HPDE6-E6E7 (cell line): ENCODE measurements around the gene BEGAIN.

ENCODE experiments used
- DNase-seq: peaks from one replicate; pipeline ENCODE4 v3.0.0; 2011; ENCODE audit warnings: missing footprints; ENCODE audit errors: extremely low spot score

Gene BEGAIN

DNA sequence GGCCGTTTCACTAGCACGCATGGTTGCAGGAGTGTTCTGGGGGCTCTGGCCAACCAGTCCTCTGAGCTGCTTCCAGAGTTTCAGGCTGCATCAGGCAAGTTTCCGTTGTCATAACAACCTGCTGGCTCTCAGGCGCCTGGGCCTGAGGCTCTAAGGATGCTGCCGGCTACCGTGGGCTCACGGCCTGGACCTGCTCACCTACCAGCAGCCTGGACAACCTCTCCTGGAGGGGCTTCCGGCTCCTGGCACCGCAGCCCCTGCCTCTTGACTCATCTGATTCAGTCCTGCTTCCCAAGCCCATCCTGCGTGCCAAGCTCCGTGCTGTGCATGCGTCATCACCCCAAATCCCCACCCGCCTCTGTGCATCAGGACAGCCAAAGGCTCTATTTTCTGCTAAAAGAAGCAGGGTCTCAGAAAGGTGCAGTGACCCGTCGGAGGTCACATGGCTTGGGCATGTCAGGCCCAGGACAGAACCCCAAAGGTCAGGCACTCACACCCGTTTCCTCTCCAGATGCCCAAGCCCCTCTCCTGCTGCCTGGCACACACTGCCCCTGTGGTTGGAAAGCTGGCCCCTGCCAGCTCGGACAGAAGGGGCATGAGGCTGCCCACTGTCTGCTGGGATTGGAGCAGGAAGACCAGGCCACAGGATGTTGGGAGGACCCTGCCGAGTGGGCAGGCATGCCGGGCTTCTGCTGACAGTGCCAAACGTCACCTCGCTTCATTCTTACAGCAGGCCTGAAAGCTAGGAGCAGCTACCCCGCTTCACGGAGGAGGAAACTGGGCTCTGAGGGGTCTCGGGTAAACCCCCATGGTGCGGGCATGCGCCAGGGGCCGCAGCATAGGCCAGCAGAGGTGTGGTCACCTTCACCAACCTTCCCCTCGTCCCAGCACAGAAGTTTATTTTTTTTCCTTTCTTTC is 5.7 kb downstream of the BEGAIN start:
- DNase-seq = no peak

DNA sequence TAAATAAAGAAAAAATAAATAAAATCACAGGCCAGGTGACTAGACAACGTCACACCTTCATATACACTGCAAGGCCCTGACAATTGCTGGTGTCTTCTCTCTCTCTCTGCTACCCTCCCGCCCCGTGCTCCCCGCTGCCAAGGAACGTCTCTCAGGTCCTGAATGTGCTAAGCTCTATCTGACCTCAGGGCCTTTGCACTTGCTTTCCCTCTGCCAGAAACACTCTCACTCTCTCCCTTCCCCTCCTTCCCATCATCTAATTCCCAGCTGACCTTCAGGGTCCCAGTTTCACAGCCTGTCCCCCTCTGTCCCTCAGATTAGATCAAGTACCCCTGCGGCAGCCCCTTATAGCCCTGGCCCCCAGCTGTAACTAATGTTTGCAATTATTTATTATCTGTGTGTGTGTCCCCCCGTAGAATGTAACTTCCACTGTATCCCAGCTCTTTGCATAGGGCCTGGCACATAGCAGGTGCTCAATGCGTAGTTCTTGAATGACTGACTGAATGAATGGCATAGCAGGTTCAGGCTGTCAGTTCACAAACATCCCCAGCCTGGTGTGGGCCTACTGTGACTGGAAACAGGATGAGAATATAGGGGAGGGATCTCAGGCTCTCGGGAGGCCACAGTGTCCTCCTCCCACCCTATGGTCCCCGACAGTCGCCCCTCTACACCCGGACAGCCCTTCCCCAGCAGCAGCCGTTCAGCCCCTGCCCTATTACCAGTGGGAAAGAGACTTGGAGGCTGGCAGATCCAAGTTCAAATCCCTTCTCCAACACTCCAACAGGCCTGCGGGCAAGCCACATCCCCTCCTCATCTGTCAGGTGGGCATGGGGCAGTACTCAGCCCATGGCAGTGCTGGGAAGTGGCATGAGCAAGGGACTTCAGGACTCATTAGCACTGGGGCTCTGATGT is 6.6 kb downstream of the BEGAIN start:
- no peak for DNase-seq

DNA sequence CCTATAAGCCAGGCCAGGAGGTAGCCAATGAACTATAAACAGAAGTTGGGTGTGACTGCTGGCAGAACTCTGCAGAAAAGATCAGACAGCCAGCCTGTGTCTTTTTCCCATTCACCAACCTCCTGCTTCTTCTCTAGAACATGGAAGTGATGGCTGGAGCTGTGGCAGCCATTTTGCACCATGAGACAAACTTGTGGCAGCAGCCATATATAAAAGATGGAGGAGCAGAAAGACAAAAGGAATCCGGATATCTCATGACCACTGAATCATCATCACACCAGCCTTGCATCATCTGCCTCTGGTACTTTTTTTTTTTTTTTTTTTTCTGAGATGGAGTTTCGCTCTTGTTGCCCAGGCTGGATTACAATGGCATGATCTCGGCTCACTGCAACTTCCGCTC is 8.7 kb downstream of the BEGAIN start:
- no peak for DNase-seq

DNA sequence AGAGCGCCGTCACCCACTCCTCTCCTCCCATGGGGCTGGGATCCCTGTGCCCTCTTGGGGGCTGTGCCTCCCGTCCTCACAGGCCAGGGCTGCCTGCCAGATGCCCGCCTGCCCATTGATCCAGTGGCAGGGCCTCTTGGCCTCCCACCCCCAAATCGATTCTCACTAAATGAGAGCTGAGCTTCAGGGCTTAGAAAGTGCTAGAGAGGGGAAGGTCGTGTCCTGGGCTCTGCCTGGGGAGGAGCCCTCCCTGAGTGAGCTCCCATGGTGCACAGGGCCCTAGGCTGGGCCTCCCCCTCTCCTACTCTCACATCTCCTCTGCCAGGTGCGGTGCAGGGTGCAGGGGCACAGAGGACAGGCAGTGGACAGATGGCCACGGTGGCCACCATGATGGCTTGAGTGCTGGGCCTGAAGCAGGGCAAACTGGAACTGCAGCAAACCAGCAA is 9.2 kb downstream of the BEGAIN start:
- DNase-seq = no peak

DNA sequence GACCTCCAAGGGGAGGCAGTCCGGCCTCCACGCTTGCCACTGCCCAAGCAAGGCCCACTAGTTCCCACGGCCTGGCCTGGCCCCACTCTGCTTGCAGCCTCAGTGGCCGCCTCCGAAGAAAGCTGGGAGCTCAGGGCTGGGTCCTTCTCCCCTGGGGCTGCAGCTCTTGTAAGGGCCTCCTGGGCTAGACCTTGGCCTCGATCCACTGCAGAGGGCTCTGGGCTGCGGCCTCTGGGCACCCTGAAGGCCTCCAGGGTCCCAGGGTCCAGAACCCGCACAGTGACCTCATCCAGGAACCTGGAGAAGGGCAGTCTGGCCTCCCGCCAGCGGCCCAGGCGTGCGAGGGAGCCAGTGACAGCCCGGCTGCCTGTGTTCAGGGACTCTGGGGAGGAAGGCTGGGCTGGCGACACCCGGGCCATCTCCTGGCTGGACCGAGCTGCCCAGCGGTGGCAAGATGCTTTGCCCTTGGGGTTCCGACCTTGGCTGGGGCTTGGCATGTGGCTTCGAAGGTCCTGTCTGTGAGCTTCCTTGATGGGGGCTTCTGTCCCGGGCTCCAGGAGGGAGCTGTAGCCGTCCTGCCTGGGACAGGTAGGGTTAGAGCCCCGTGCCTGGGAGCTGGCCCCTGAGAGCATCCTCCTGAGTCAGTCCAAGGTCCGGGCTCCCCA is 9.8 kb downstream of the BEGAIN start:
- no peak for DNase-seq

DNA sequence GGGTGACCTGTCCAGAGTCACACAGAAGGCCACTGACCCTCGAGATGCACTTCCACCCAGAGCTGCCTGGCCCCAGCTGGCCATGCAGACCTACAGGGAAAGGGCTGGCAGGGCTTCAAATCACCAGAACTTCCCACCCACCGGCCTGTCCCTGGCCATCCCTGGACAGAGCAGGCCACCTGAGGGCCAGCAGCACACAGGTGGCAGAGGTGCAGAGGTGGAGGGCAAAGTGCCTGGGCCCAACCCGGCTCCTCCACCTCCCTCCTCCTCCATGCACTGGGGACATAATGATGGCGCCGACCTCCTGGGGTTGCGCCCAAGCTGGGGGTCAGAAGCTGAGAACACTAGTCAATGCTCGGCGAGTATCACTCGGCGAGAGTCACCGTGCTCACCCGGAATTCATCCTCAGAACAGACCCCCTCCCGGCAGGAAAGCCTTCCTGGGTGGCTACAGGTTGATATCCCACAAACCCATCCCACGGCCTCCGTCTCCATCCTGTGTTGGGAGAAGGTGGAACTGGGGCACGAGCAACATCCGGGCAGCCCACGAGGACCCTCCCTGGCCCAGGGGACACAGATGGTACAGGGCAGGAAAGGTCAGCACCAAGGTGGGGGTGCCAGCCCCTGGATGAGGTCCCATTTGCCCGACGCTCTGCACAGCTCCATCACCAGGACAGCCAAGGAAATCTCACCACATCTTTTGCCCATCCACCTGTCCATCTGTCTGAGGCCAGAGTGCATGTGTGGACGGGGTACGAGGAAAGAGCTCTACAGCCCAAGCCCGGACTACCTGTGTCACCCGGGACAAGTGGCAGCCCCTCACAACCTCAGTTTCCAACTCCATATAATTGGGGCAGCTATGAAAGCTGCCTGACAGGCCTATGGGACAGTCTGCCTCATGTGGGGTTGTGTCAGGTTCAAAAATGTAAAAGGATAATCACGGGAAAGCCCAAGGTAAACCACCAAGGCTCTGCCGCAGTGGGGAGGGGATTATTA is 10.8 kb downstream of the BEGAIN start:
- DNase-seq = no peak

DNA sequence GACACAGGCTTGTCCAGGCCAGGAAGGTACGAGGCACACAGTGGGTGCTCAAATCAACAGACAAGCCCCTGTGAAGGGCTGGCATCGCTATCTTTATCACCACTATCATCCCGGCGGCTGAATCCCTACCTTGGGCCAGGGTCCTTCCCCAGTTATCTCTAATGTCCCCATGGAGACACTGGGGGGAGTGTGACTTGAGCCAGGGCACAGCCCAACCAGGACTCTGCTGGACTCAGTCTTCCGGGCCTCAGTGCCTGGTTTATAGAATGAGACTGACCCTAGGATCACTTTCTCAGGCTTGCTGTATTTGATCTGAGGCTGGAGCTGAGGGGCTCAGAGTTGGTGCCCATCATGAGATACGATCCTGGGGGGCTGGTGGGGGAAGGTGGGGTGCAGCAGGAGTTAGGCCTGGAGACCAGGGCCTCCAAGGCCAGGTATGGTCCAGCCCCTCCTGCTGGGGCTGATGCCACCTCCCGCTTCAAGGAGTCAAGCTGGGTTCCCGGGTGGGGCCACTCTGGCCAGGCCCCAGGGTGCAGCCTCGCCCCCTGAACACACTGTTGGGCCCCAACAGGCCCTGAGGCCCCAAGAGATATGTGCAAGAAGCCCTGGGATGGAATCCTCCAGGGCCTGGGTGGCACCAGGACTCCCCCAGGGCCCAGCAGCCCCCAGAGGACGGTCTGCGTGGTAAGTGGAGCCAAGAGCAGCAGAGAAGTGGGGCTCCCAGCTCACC is 11.8 kb downstream of the BEGAIN start:
- no peak for DNase-seq

DNA sequence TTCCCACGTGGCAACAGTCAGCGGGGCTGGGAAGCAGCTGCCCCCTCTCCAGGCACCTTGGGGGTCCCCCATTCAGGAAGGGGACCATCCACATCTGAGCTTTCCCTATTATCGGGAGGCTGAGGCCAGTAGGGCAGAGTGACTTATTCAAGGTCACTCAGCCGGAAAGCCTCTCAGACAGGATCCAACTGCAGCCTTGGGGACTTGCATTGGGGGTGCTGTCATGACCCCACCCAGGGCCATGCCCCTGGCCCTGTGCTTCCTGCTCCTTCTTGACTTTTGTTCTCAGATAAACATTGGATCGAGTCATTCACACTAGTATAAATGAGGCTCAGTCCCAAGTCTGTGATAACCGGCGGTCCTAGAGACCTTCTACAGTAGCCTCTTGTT is 12.6 kb downstream of the BEGAIN start:
- no peak for DNase-seq

DNA sequence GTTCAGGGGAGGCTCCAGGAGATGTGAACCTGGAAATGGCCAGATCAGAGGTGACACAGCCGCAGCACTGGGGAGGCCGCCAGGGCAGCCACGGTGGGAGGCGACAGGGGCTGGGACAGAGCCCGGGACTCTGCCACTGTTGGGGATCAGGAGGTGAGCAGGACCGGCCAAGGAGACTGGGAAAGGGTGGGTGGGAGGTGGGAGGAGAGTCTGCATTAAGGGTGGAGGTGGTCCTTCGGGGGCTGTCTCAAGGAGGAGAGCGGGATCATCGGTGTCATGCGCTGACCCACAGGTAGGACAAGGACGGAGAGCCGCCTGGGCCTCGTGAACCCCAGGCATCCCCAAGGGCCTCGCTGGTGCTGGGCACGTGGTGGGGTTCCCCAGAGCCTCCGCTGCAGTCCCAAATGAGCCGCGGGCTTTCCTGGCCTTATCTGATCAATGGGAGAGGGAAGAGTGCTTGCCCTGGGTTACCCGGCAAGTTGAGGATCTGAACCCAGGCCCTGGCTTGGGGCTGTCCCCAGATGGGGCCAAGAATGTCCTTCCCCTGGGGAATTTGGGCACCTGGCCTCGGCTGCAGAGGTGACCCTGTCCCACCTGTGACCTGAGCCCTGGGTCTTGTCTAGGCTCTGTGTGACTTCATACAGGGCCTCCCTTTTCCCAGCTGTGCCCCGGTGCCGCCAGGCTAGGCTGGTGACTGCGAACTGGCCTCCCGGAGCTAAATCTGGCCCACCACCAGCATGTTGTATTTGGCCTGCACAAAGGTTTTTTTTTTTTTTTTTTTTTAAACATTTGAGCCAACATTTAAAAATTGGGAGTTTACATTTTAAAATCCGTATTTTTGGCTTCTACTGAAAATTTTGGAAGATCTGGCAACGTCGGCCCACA is 13.2 kb downstream of the BEGAIN start:
- no peak for DNase-seq

DNA sequence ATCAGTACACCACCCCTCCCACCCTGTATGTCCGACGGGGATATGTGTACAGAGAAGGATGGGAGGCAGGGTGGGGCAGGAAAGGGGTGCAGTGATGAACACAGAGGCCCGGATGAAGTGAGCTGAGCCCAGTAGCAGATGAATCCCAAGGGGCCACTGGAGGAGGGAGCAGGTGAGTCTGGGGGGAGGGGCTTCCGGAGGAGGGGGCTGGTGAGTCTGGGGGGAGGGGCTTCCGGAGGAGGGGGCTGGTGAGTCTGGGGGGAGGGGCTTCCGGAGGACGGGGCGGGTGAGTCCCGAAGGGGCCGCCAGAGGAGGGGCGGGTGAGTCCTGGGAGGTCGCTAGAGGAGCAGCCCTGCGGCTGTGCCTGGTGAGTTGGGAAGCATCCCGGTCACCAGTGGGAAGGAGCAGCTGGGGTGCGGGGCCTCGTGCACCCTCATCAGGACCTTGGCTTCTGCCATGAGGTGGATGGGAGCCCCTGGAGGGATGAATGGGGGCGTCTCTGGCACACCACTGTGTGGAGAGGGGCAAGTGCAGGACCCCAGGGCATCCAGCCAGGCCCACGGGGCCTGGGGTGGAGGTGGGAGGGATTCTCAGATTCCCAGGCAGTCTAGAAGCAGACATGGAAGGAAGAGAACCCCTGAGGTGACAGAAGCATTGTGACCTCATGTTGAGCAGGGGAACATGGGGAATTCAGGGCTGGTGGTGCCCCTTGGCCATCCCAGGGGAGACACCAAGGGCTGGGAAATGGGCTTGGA is 14.0 kb downstream of the BEGAIN start:
- DNase-seq = no peak

DNA sequence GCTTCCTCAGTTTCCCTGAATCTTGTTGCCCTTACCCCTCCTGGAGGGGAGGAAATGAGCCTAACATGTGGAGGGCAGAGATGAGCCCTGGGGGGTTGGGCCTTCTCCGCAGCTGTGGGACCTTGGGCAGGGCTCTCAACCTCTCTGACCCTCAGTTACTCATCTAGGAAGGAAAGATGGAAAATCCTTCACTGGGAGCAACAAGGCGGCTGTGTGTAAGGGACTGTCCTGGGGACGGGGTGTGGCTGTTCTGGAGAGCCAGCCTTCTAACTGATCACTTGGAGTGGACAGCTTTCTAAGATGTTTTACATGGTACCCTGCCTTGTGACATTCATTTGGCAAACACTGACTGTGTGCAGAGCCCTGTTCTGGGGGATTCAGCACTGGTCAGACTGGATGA is 14.7 kb downstream of the BEGAIN start:
- DNase-seq = no peak

DNA sequence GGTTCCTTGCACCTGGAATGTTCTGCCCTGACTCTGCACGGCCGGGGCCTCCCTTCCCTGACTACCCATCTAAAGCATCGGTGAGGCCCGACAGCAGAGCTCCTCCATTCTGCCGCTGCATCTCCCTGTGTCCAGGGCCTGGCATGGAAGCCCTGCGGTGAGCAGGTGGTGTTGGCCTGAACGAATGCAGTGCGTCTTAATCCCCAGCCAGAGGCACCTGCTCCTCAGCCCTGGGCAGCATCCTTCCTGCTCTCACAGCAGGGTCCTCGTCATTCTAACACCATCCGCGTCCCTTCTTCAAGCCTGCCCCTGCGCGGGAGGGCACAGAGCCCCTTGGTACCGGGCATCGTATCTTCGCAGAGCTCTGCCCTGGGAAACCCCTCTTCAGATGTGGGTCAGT is 15.4 kb downstream of the BEGAIN start:
- DNase-seq = no peak

DNA sequence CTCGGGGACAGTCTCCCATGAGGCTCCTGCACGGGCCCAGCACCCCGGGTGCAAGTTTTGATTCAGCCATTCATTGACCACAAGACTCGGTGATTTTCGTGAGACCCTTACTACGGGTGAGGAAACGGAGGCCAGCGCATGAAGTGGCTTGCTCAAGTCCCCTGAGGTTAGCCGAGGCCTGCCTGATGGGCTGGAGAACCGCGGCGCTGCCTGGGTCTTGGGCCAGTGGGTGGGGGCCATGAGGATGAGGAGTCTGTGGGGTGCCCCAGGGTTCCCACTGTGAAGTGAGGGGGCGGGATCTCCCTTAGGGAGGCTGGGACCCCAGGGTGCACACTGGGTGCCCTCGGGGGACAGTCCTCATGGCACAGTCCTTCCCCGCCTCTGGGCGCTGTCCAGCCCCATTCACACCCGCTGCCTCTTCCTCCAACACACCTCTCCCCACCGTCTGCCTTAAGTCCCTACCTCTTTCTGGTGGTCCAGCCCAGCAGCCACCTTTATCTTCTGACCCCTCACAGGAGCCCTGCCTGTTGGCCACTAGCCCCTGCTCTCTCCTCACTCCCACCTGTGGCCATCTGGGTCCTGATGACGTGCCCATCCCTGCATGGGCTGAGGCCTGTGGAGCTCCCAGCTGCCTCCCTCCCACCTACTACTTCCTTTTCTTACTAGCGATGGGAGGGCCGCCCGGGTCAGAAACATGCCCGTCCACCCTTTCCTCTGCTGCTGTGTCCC is 16.3 kb downstream of the BEGAIN start:
- DNase-seq = no peak

DNA sequence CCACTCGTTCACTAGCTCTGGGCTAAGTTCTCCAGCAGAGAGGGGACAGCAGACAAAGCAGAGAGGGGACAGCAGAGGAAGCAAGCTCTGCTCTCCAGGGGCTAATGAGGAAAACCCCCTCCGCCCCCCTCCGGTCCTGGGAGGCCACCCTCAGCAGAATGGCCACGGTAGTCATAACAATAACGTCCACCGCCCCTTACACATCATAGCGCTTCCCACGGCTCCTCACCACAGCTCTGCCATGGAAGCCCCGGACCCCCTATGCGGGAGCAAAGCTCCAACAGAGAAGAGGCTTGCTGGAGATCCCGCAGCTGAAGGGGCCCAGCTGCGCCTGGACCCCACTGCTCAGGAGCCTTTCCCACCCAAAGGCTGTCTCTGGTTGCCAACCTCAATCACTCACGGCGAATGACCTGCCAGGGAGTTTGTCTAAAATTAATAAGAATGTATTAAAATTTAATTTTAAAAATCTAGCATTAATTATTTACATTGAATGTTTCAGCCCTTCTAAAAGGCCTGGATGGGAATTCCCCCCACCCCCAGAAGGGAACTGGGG is 17.4 kb downstream of the BEGAIN start:
- DNase-seq = no peak

DNA sequence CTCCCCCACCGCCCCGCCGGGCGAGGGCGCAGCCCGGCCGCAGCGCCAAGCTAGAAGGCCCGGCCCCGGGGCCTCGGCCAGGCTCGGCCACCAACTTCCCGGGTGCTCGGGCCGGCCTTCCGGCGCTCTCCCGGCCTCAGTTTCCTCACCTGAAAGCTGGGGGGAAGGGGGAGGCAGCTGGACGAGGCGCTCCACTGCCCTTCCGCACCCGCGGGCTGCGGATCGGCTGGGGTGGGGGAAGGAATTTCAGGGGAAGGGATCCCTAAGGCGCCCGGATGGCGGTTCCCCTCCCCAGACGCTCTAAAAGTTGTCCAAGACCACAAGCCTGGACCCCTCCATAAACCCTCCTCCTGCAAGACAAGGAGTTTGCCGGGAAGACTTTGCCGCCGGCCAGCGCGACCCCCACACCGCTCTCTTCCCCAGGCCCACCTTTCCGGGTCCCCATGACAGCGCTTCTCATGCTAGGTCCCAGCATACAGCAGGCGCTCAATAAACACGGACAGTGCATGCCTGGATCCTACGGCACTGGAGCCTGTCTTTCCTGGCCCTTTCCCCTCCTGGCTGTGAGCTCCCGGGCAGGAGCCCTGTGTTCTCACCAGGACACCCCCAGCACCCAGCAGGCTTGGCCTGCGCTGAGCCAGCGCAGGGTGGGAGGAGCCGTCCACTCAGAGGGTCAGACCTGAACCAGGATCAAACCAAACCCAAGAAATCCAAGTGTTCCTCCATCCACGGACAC is 18.1 kb downstream of the BEGAIN start:
- no peak for DNase-seq

DNA sequence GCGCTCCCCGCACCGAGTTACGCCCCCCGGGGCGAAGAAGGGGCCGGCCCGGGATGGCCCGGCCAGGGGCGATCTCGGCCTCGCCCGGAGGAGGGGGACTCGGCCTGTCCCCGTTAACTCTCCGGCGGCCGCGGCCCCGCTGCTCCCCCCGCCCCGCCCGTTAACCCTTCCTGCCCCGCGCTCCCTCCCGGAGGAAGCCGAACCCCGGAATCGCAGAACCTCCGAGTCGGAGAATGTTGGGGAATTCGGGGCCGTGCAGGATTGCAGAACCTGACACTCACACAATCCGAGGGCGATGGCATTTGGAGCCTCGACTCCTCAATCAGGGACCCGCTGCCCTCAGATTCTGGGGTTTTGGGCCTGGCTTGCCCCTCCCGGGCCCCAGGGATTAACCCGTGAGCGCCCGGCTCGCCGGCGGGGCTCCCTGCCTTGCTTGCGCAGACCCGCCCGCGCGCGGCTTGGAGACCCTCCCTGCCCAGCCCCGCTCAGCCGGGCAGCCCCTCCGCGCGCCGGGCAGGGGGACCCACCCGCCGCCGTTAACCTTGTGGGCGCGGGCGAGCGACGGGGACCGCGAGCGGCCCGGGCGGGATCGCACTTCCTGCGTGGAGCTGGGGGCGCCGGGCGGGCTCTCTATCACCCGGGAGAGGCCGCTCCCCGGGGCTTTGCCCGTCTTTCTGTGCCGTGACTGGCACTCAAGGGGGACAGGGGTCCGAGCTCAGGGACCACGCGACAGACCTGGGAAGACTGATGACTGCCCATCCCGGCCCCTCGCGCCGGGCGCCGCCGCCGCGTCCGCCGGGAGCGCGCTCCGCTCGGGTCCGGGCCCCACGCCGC is 18.8 kb downstream of the BEGAIN start:
- no peak for DNase-seq
